Measurements from ENCODE around the gene HOMER2. TPM values are rescaled to one million over a fixed set of nuclear protein-coding genes. Genes with fewer than 3 reads are reported as not detected.

HOMER2 gene
- total RNA-seq, 1 donor from 2014 or later, result 48.5 TPM

DNA sequence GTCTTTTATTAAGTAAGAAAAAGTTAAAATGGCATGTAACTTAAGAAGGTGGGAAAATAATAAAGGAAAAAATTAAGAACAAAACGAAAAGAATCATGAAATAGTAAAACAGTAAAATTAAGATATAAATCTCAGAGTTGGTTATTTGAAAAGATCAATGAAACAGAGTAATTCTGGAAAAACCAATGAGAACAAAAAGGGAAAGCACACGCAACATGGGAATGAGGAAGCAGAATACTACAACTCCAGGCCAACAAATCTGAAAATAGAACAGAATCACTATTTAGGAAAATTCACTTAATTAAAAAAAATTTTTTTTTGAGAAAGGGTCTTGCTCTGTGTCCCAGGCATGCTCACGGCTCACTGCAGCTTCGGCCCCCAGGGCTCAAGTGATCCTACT lies 112.4 kb downstream of the HOMER2 start:
- no peak for DNase-seq
- Histone ChIP-seq H3K27ac (replicated peaks) (no peak overlapping the region), H3K4me3 (no peak overlapping the region), H3K9me3 (replicated peaks) (peaks cover 5% of the 10 kb centered on the region), H3K36me3 (peaks cover 38% of the 10 kb centered on the region), H3K27me3 (ENCODE audit: low read depth) (no peaks in the 10 kb centered on the region), H3K4me1 (no peaks in the 10 kb centered on the region)
- intact Hi-C loops (cut with micrococcal nuclease), result no loop called here
- TF ChIP-seq, protein P1, sequence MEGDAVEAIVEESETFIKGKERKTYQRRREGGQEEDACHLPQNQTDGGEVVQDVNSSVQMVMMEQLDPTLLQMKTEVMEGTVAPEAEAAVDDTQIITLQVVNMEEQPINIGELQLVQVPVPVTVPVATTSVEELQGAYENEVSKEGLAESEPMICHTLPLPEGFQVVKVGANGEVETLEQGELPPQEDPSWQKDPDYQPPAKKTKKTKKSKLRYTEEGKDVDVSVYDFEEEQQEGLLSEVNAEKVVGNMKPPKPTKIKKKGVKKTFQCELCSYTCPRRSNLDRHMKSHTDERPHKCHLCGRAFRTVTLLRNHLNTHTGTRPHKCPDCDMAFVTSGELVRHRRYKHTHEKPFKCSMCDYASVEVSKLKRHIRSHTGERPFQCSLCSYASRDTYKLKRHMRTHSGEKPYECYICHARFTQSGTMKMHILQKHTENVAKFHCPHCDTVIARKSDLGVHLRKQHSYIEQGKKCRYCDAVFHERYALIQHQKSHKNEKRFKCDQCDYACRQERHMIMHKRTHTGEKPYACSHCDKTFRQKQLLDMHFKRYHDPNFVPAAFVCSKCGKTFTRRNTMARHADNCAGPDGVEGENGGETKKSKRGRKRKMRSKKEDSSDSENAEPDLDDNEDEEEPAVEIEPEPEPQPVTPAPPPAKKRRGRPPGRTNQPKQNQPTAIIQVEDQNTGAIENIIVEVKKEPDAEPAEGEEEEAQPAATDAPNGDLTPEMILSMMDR (IDR thresholded peaks at IDR 0.05; ENCODE audit: borderline replicate concordance), result no peak

- H3K36me3 ChIP-seq, result peaks cover 48% of the 10 kb centered on the region
- H3K27ac ChIP-seq (replicated peaks), result no peak overlapping the region
- intact Hi-C loops (cut with micrococcal nuclease), result no loop called here
- H3K27me3 ChIP-seq (ENCODE audit: low read depth), result no peaks in the 10 kb centered on the region
- no peak for DNase-seq
- no peak overlapping the region for H3K4me3 ChIP-seq
- TF ChIP-seq, protein P1 (IDR thresholded peaks at IDR 0.05; ENCODE audit: borderline replicate concordance), result no peak
- no peaks in the 10 kb centered on the region for H3K4me1 ChIP-seq
- peaks cover 5% of the 10 kb centered on the region for H3K9me3 ChIP-seq (replicated peaks)
Measured at GRCh38 chr15:82839136-82839535, 113.4 kb downstream of the HOMER2 start.

DNA sequence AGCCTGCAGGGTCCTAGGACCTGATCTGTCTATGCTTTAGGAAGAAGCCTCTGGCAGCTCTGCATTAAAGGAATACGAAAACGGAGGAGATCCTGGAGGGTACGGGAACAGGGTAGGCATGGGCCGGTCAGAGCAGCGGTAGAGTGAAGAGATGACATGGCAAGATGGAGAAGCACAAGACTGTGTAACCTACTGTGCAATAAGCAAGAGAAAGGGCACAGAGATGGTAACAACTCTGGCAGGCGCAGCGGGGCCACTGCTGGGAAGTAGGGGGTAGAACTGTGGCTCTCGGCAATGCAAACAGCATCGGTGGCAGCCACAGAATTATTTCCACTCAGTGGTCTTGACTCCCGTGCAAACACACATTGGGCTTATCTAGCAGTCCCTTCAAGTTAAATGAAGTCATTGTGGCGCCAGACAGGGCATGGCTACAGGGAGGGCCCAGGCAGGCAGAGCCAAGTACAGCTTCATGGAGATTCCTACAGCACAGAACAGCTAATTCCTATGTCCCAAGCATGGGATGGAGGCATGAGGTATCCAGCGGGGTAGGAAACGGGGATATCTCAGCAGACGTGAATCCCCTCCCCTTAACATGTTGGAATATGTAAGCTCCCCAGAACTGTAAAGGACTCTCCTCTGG lies 114.3 kb downstream of the HOMER2 start:
- H3K27me3 ChIP-seq (ENCODE audit: low read depth), result no peaks in the 10 kb centered on the region
- TF ChIP-seq, protein P1 (IDR thresholded peaks at IDR 0.05; ENCODE audit: borderline replicate concordance), result no peak
- DNase-seq, result no peak
- no peak overlapping the region for H3K4me3 ChIP-seq
- H3K27ac ChIP-seq (replicated peaks), result no peak overlapping the region
- peaks cover 53% of the 10 kb centered on the region for H3K36me3 ChIP-seq
- intact Hi-C loops (cut with micrococcal nuclease), result no loop called here
- no peaks in the 10 kb centered on the region for H3K4me1 ChIP-seq
- H3K9me3 ChIP-seq (replicated peaks), result peaks cover 5% of the 10 kb centered on the region

- Histone ChIP-seq H3K4me3 (no peak overlapping the region), H3K27ac (replicated peaks) (no peak overlapping the region), H3K9me3 (replicated peaks) (peaks cover 5% of the 10 kb centered on the region), H3K36me3 (peaks cover 80% of the 10 kb centered on the region), H3K4me1 (peaks cover 11% of the 10 kb centered on the region), H3K27me3 (ENCODE audit: low read depth) (no peaks in the 10 kb centered on the region)
- DNase-seq, result no peak
- intact Hi-C loops (cut with micrococcal nuclease), result no loop called here
- TF ChIP-seq, protein P1 (IDR thresholded peaks at IDR 0.05; ENCODE audit: borderline replicate concordance), result no peak
Measured at GRCh38 chr15:82835391-82835917, 117.1 kb downstream of the HOMER2 start.

DNA sequence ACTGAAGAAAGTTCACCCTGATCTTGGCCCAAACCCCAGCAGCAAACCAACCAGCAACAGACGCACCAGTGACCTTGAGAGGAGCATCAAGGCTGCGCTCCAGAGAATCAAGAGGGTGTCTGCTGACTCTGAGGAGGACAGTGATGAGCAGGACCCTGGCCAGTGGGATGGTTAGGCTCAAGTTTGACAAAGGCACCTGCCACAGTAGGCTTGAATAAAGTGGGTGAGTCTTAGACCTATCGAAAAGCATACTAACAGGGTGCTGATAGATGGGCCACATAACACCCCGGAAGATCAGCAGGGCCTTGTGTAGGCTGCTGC lies 119.2 kb downstream of the HOMER2 start:
- peaks cover 5% of the 10 kb centered on the region for H3K9me3 ChIP-seq (replicated peaks)
- H3K27ac ChIP-seq (replicated peaks), result no peak overlapping the region
- no peaks in the 10 kb centered on the region for H3K27me3 ChIP-seq (ENCODE audit: low read depth)
- no peak for DNase-seq
- TF ChIP-seq, protein P1 (IDR thresholded peaks at IDR 0.05; ENCODE audit: borderline replicate concordance), result no peak
- peaks cover 11% of the 10 kb centered on the region for H3K4me1 ChIP-seq
- H3K36me3 ChIP-seq, result peaks cover 99% of the 10 kb centered on the region
- H3K4me3 ChIP-seq, result no peak overlapping the region
- intact Hi-C loops (cut with micrococcal nuclease), result no loop called here
